WTC11 (cell line): ENCODE data around the gene SCYGR7.

Experiments
- ESRRA ChIP-seq: sonication (generic); formaldehyde crosslinking; IDR thresholded peaks from 2 replicates; pipeline ENCODE4 v1.8.1; 2022; ENCODE audit warnings: mild to moderate bottlenecking, missing genetic modification reagents, borderline replicate concordance
- JUN ChIP-seq: sonication (generic); formaldehyde crosslinking; IDR thresholded peaks from 2 replicates; pipeline ENCODE4 v1.8.0; 2023; ENCODE audit warnings: mild to moderate bottlenecking, missing genetic modification reagents
- NR2C2 ChIP-seq: sonication (generic); formaldehyde crosslinking; IDR thresholded peaks from 2 replicates; pipeline ENCODE4 v1.8.0; 2022; ENCODE audit warnings: mild to moderate bottlenecking, missing genetic modification reagents
- RELA ChIP-seq: sonication (generic); formaldehyde crosslinking; IDR thresholded peaks from 2 replicates; pipeline ENCODE4 v1.8.1; 2022; ENCODE audit warnings: missing genetic modification reagents, mild to moderate bottlenecking, borderline replicate concordance
- SP1 ChIP-seq: sonication (generic); formaldehyde crosslinking; conservative IDR thresholded peaks from 2 replicates; pipeline ENCODE4 v1.8.1; 2022; ENCODE audit warnings: missing genetic modification reagents
- TF ChIP-seq, protein P1 (sequence below): fragments of 200-600 bp; IDR thresholded peaks from 2 replicates; pipeline ENCODE4 v1.8.0; 2022; ENCODE audit warnings: antibody characterized with exemption

DNA sequence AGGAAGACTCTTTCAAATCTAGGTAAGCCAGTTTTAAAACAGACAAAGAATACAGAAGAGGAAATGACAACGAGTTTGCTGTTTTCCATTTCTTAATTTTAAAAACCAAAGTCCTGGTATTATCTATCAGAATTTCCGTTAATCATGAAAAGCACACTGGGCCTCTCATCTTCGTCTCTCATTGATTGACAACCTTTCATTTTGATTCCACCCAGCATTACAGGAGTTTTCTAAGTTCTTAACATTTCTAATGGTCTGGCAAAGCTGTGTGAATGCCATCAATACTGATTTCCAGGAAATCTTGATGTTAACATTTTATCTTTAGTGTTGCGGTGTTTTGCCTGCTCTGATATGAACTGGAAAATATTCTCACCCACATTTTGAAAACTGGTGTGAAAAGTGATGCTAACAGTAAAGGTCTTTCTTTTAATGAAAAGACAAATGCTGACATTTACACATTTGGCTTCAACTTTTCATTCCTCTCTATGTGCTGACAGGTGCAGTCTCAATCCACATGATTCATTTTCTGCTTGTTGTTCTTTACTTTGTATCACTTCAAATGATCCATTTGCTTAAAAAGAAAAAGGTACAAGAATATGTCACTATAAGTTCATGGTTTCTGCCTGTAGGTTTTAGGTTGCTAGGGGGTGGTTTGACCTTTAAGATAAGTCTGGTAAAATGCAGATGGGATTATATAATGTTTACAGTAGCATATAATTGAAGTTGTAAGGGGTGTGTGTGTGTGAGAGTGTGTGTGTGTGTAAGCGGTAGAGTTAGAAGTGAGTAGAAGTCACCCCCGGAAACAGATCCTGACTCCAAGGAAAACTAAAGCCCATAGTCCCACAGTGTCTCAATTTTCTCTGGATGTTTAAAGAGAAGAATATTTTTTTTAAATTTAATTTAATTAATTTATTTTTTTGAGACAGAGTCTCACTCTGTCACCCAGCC is 47.0 kb downstream of the SCYGR7 start:
- TF ChIP-seq JUN (CRISPR knock-in tag) (no peak), SP1 (no peak), RELA (no peak), ESRRA (CRISPR knock-in tag) (no peak), NR2C2 (CRISPR knock-in tag) (no peak)
- TF ChIP-seq, protein P1, sequence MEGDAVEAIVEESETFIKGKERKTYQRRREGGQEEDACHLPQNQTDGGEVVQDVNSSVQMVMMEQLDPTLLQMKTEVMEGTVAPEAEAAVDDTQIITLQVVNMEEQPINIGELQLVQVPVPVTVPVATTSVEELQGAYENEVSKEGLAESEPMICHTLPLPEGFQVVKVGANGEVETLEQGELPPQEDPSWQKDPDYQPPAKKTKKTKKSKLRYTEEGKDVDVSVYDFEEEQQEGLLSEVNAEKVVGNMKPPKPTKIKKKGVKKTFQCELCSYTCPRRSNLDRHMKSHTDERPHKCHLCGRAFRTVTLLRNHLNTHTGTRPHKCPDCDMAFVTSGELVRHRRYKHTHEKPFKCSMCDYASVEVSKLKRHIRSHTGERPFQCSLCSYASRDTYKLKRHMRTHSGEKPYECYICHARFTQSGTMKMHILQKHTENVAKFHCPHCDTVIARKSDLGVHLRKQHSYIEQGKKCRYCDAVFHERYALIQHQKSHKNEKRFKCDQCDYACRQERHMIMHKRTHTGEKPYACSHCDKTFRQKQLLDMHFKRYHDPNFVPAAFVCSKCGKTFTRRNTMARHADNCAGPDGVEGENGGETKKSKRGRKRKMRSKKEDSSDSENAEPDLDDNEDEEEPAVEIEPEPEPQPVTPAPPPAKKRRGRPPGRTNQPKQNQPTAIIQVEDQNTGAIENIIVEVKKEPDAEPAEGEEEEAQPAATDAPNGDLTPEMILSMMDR: no peak
